GM12878 (cell line): ENCODE measurements around the gene CCDC9.

Source experiments
- CTCF ChIP-seq, 3 experiments: IDR thresholded peaks in 2 of 3; conservative IDR thresholded peaks in 1 of 3; 2 replicates each; pipeline ENCODE4 v1.5.1; 2011; ENCODE audit warnings: low read depth in 3 of 3, low read length in 3 of 3, mild to moderate bottlenecking in 3 of 3, control low read depth in 2 of 3, moderate library complexity in 2 of 3, inconsistent platforms in 1 of 3, mixed read lengths in 1 of 3; ENCODE audit not compliant: control insufficient read depth in 2 of 3, insufficient read depth in 1 of 3; ENCODE audit errors: extremely low read depth in 1 of 3
- EP300 ChIP-seq, 2 experiments: fragments of 150-350 bp in 1 of 2; IDR thresholded peaks; 2 replicates each; pipeline ENCODE4 v1.6.1; 2011 to 2012; ENCODE audit warnings: low read depth in 2 of 2, low read length in 2 of 2, borderline replicate concordance in 1 of 2, improper control_type of control experiment in 1 of 2, inconsistent platforms in 1 of 2; ENCODE audit not compliant: control insufficient read depth in 1 of 2
- EZH2 ChIP-seq: IDR thresholded peaks from 2 replicates; pipeline ENCODE4 v1.6.1; 2012; ENCODE audit warnings: low read depth, mild to moderate bottlenecking, control low read depth, inconsistent platforms, low read length, borderline replicate concordance; ENCODE audit not compliant: control insufficient read depth
- FOS ChIP-seq: IDR thresholded peaks from 3 replicates; pipeline ENCODE4 v1.6.1; 2011; ENCODE audit warnings: borderline replicate concordance; ENCODE audit not compliant: insufficient read length; ENCODE audit errors: extremely low read depth
- MEF2A ChIP-seq: IDR thresholded peaks from 2 replicates; pipeline ENCODE4 v1.6.1; 2011; ENCODE audit warnings: low read depth, mild to moderate bottlenecking, low read length, moderate library complexity; ENCODE audit not compliant: insufficient read depth
- MXI1 ChIP-seq: fragments of 150-350 bp; IDR thresholded peaks from 2 replicates; pipeline ENCODE4 v1.6.1; 2011; ENCODE audit warnings: low read depth, mild to moderate bottlenecking, inconsistent platforms, low read length, improper control_type of control experiment
- POLR2A ChIP-seq: IDR thresholded peaks from 2 replicates; pipeline ENCODE4 v1.6.1; 2011; ENCODE audit warnings: low read depth, mild to moderate bottlenecking, low read length
- RAD21 ChIP-seq: IDR thresholded peaks from 2 replicates; pipeline ENCODE4 v1.6.1; 2011; ENCODE audit warnings: mild to moderate bottlenecking, low read depth, low read length, moderate library complexity; ENCODE audit not compliant: insufficient read depth
- SMC3 ChIP-seq: IDR thresholded peaks from 2 replicates; pipeline ENCODE4 v1.6.1; 2011; ENCODE audit warnings: low read length, improper control_type of control experiment, borderline replicate concordance
- YBX1 ChIP-seq: fragments of 450-650 bp; IDR thresholded peaks from 2 replicates; pipeline ENCODE4 v1.6.1; 2016; ENCODE audit warnings: antibody characterized with exemption
- ZNF274 ChIP-seq: IDR thresholded peaks from one replicate; pipeline ENCODE4 v1.8.0; 2011; ENCODE audit not compliant: insufficient read length, insufficient read depth
- TF ChIP-seq, protein P1 (sequence below): IDR thresholded peaks from 2 replicates; pipeline ENCODE4 v1.6.1; 2011; ENCODE audit warnings: low read depth, mild to moderate bottlenecking, low read length, moderate library complexity, borderline replicate concordance; ENCODE audit errors: extremely low read depth
- TF ChIP-seq, protein P2 (sequence below): fragments of 450-650 bp; IDR thresholded peaks from 2 replicates; pipeline ENCODE4 v1.6.1; 2014; ENCODE audit warnings: mild to moderate bottlenecking
- TF ChIP-seq, protein P3 (sequence below): fragments of 450-650 bp; formaldehyde crosslinking; IDR thresholded peaks from 2 replicates; pipeline ENCODE4 v1.4.0; 2022; ENCODE audit warnings: mild to moderate bottlenecking, moderate library complexity

DNA sequence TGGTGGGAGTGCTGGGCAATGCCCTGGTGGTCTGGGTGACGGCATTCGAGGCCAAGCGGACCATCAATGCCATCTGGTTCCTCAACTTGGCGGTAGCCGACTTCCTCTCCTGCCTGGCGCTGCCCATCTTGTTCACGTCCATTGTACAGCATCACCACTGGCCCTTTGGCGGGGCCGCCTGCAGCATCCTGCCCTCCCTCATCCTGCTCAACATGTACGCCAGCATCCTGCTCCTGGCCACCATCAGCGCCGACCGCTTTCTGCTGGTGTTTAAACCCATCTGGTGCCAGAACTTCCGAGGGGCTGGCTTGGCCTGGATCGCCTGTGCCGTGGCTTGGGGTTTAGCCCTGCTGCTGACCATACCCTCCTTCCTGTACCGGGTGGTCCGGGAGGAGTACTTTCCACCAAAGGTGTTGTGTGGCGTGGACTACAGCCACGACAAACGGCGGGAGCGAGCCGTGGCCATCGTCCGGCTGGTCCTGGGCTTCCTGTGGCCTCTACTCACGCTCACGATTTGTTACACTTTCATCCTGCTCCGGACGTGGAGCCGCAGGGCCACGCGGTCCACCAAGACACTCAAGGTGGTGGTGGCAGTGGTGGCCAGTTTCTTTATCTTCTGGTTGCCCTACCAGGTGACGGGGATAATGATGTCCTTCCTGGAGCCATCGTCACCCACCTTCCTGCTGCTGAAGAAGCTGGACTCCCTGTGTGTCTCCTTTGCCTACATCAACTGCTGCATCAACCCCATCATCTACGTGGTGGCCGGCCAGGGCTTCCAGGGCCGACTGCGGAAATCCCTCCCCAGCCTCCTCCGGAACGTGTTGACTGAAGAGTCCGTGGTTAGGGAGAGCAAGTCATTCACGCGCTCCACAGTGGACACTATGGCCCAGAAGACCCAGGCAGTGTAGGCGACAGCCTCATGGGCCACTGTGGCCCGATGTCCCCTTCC, 63.9 kb downstream of the CCDC9 start:
- no peak for TF ChIP-seq CTCF (IDR thresholded peaks at IDR 0.05 in 2 of 3, conservative IDR thresholded peaks at IDR 0.05 in 1 of 3; ENCODE audit: control insufficient read depth in 2 of 3, extremely low read depth in 1 of 3, insufficient read depth in 1 of 3, low read depth in 3 of 3, low read length in 3 of 3)
- no peak for TF ChIP-seq ZNF274
- TF ChIP-seq RAD21: no peak
- TF ChIP-seq, protein P1, sequence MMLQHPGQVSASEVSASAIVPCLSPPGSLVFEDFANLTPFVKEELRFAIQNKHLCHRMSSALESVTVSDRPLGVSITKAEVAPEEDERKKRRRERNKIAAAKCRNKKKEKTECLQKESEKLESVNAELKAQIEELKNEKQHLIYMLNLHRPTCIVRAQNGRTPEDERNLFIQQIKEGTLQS: no peak
- no peak for TF ChIP-seq POLR2A
- no peak for TF ChIP-seq EP300 (IDR thresholded peaks at IDR 0.05; ENCODE audit: borderline replicate concordance in 1 of 2, control insufficient read depth in 1 of 2, low read depth in 2 of 2, low read length in 2 of 2)
- TF ChIP-seq, protein P2, sequence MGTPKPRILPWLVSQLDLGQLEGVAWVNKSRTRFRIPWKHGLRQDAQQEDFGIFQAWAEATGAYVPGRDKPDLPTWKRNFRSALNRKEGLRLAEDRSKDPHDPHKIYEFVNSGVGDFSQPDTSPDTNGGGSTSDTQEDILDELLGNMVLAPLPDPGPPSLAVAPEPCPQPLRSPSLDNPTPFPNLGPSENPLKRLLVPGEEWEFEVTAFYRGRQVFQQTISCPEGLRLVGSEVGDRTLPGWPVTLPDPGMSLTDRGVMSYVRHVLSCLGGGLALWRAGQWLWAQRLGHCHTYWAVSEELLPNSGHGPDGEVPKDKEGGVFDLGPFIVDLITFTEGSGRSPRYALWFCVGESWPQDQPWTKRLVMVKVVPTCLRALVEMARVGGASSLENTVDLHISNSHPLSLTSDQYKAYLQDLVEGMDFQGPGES: no peak
- no peak for TF ChIP-seq EZH2
- no peak for TF ChIP-seq FOS
- TF ChIP-seq MXI1: no peak
- no peak for TF ChIP-seq YBX1
- TF ChIP-seq, protein P3, sequence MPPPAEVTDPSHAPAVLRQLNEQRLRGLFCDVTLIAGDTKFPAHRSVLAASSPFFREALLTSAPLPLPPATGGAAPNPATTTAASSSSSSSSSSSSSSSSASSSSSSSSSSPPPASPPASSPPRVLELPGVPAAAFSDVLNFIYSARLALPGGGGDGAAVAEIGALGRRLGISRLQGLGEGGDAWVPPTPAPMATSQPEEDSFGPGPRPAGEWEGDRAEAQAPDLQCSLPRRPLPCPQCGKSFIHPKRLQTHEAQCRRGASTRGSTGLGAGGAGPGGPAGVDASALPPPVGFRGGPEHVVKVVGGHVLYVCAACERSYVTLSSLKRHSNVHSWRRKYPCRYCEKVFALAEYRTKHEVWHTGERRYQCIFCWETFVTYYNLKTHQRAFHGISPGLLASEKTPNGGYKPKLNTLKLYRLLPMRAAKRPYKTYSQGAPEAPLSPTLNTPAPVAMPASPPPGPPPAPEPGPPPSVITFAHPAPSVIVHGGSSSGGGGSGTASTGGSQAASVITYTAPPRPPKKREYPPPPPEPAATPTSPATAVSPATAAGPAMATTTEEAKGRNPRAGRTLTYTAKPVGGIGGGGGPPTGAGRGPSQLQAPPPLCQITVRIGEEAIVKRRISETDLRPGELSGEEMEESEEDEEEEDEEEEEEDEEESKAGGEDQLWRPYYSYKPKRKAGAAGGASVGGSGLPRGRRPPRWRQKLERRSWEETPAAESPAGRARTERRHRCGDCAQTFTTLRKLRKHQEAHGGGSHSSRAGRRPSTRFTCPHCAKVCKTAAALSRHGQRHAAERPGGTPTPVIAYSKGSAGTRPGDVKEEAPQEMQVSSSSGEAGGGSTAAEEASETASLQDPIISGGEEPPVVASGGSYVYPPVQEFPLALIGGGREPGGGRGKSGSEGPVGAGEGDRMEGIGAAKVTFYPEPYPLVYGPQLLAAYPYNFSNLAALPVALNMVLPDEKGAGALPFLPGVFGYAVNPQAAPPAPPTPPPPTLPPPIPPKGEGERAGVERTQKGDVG (CRISPR knock-in tag): no peak
- no peak for TF ChIP-seq MEF2A
- no peak for TF ChIP-seq SMC3
